Cardiac muscle cell (in vitro differentiated cells and primary cell): ENCODE data around the gene NXT2. TPM values are rescaled to one million over a fixed set of nuclear protein-coding genes. Genes with fewer than 3 reads are reported as not detected.
"Not testable (repeated sequence)": the region's sequence is repeated elsewhere in the genome, so short reads cannot be mapped to it uniquely, and the experiment has no call there.

Experiments used
- DNase-seq, 2 donors: peaks; one replicate each; pipeline versions ENCODE4 v3.0.0 to v3.0.0-alpha.2; 2010 to 2017; ENCODE audit warnings: low read depth in 1 of 2, low spot score in 1 of 2
- H3K27ac ChIP-seq: fragments of 200-600 bp; sonication (generic); 2 replicates; pipeline ENCODE4 v1.5.1; 2016
- H3K27me3 ChIP-seq: fragments of 200-600 bp; sonication (generic); 2 replicates; pipeline ENCODE4 v1.6.0; 2016; ENCODE audit warnings: control low read depth
- H3K36me3 ChIP-seq: fragments of 200-600 bp; sonication (generic); 2 replicates; pipeline ENCODE4 v1.5.1; 2016; ENCODE audit warnings: control low read depth
- H3K4me1 ChIP-seq: fragments of 200-600 bp; sonication (generic); 2 replicates; pipeline ENCODE4 v1.8.1; 2017; ENCODE audit warnings: low read depth, mild to moderate bottlenecking, mixed run types
- H3K4me3 ChIP-seq: fragments of 200-600 bp; sonication (generic); 2 replicates; pipeline ENCODE4 v1.5.1; 2016; ENCODE audit warnings: mild to moderate bottlenecking
- H3K9me3 ChIP-seq: fragments of 200-600 bp; sonication (generic); 2 replicates; pipeline ENCODE4 v1.5.1; 2017; ENCODE audit warnings: low read depth, mild to moderate bottlenecking, control low read depth
- polyA plus RNA-seq: library from polyadenylated mRNA; unstranded; fragments of >200 nt; fragmentation: Nextera tagmentation; extraction: Ambion mirVana; gene quantifications from 2 replicates; pipeline ENCODE4 v1.2.1, GENCODE V29; 2016
- total RNA-seq: library from RNA; depleted of rRNA; stranded (reverse); fragments of >200 nt; gene quantifications from 2 replicates; pipeline ENCODE4 v1.2.3, GENCODE V29; 2016
- TF ChIP-seq, protein P1 (sequence below): IDR thresholded peaks from 2 replicates; pipeline ENCODE4 v1.5.1; 2012; ENCODE audit warnings: low read depth, mild to moderate bottlenecking, low read length

NXT2 gene
- total and polyA plus RNA-seq, 2 experiments from 2014 or later: 4.6 to 5.7 TPM

DNA sequence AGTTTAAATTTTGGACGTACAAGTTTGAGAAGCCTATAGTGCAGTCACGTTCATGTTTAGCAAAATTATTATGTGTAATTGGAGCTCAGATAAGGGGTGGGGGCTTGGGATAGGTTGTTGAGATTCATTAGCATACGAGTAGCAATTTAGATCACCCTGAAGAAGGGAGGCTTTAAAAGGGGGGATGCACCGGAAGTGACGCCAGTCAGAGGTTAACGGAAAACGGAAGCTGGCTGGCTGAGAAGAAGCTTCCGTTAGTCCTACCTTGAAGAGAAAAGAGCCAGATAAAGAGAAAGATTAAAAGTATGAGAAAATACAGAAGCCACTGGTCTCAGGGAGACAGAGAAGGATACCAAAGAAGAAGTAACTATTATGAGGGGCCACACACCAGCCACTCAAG lies 1.1 kb upstream of the NXT2 start:
- H3K36me3 ChIP-seq: no peaks in the 10 kb centered on the region
- H3K27me3 ChIP-seq: peaks cover 13% of the 10 kb centered on the region
- no peak overlapping the region for H3K4me3 ChIP-seq
- H3K9me3 ChIP-seq: no peaks in the 10 kb centered on the region
- TF ChIP-seq, protein P1, sequence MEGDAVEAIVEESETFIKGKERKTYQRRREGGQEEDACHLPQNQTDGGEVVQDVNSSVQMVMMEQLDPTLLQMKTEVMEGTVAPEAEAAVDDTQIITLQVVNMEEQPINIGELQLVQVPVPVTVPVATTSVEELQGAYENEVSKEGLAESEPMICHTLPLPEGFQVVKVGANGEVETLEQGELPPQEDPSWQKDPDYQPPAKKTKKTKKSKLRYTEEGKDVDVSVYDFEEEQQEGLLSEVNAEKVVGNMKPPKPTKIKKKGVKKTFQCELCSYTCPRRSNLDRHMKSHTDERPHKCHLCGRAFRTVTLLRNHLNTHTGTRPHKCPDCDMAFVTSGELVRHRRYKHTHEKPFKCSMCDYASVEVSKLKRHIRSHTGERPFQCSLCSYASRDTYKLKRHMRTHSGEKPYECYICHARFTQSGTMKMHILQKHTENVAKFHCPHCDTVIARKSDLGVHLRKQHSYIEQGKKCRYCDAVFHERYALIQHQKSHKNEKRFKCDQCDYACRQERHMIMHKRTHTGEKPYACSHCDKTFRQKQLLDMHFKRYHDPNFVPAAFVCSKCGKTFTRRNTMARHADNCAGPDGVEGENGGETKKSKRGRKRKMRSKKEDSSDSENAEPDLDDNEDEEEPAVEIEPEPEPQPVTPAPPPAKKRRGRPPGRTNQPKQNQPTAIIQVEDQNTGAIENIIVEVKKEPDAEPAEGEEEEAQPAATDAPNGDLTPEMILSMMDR: no peak
- no peaks in the 10 kb centered on the region for H3K4me1 ChIP-seq
- H3K27ac ChIP-seq: no peak overlapping the region
- DNase-seq: no peak

DNA sequence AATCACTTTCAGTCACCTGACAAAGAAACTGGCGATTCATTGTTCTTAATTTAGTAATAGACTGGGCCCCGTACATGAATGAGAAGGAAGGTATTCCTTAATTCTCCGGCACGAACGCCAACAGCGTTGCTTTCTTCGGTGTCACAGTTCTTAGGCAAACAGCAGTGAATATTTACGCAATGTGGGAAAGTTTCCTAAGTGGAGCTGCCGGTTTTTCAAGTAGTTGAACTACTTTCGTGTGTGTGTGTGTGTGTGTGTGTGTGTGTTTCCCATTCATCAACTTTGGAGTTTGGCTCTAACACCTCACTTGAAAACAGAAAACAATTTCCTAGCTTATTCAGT lies 651 bp downstream of the NXT2 start:
- H3K27me3 ChIP-seq: peaks cover 13% of the 10 kb centered on the region
- no peaks in the 10 kb centered on the region for H3K4me1 ChIP-seq
- peak overlapping the region; percentile 52 for H3K4me3 ChIP-seq
- H3K9me3 ChIP-seq: no peaks in the 10 kb centered on the region
- no peaks in the 10 kb centered on the region for H3K36me3 ChIP-seq
- peak overlapping the region; percentile 97 for H3K27ac ChIP-seq
- peak; percentile 65 to 80 for DNase-seq
- TF ChIP-seq, protein P1: no peak

DNA sequence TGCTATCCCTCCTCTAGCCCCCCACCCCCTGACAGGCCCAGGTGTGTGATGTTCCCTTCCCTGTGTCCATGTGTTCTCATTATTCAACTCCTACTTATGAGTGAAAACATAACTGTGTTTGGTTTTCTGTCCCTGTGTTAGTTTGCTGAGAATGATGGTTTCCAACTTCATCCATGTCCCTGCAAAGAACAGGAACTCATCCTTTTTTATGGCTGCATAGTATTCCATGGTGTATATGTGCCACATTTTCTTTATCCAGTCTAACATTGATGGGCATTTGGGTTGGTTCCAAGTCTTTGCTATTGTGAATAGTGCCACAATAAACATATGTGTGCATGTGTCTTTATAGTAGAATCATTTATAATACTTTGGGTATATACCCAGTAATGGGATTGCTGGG lies 2.4 kb downstream of the NXT2 start:
- DNase-seq, H3K36me3 ChIP-seq, H3K27me3 ChIP-seq, H3K27ac ChIP-seq, H3K9me3 ChIP-seq, H3K4me1 ChIP-seq, H3K4me3 ChIP-seq: not testable (repeated sequence)

DNA sequence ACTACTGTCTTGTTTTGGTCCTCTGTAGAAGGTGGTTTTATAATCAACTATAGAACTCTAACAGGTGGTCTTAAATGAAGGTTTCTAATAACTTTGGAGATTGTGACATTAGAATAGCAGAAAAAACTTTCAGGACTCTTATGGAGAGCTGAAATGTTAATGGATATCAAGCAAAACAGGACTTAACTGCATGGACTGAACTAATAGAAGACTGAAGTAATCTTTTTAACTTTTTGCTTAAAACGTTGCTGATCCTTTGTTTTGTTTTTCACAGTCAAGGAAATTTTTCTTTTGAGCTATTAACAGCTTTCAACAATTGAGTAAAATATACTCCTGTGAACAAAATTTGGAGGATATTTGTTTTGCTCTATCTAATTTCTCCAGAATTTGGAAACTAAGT lies 17.2 kb downstream of the NXT2 start:
- no peaks in the 10 kb centered on the region for H3K4me1 ChIP-seq
- no peak overlapping the region for H3K27ac ChIP-seq
- H3K4me3 ChIP-seq: no peak overlapping the region
- no peaks in the 10 kb centered on the region for H3K36me3 ChIP-seq
- no peaks in the 10 kb centered on the region for H3K9me3 ChIP-seq
- DNase-seq: no peak
- TF ChIP-seq, protein P1: no peak
- H3K27me3 ChIP-seq: no peaks in the 10 kb centered on the region

DNA sequence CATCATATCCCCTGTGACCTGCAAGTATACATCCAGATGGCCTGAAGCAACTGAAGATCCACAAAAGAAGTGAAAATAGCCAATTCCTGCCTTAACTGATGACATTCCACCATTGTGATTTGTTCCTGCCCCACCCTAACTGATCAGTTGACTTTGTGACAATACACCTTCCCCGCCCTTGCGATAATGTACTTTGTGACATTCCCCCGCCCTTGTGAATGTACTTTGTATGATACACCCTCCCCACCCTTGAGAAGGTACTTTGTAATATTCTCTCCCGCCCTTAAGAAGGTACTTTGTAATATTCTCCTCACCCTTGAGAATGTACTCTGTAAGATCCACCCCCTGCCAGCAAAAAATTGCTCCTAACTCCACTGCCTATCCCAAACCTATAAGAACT lies 39.4 kb downstream of the NXT2 start:
- H3K4me3 ChIP-seq, H3K36me3 ChIP-seq, H3K4me1 ChIP-seq, H3K27ac ChIP-seq, H3K27me3 ChIP-seq, DNase-seq, H3K9me3 ChIP-seq: not testable (repeated sequence)

DNA sequence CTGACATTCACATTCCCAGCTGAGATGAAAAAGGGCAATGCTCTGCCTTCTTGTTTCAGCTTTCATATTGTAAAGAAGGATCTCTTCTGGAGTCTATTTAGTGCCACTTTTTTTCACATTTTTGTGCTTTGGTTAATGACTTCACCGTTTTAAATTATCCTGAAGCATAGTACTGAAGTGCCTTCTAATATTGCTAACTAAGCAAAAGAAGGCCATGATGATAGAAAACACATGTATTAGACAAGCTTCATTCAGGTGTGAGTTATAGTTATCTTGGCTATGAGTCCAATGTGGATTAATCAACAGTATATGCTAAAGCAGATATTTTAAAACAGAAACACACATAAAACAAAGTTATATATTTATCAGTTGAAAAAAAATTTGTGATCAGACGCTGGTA lies 40.4 kb downstream of the NXT2 start:
- H3K4me1 ChIP-seq: no peaks in the 10 kb centered on the region
- no peaks in the 10 kb centered on the region for H3K9me3 ChIP-seq
- no peak overlapping the region for H3K27ac ChIP-seq
- H3K36me3 ChIP-seq: no peaks in the 10 kb centered on the region
- no peak overlapping the region for H3K4me3 ChIP-seq
- TF ChIP-seq, protein P1: no peak
- DNase-seq: no peak
- H3K27me3 ChIP-seq: no peaks in the 10 kb centered on the region

DNA sequence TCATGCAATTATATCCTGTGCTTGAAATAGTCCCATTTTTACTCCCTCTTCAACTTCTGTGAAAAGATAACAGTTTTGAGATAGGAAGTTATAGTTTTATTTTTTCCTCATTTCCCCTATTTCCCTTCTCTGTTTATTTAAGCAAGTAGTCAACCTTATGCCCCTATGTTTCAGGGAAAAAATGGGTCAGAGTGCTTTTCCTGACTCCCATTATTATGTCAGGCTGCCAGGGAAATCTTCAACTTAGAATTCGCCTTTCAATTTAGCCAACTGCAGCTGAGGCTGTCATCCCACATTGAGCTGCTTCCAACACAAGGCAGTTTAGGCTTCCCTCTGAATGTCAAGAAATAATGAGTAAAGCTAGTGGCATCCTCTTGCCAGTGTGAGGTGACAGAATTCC lies 42.3 kb downstream of the NXT2 start:
- TF ChIP-seq, protein P1: no peak
- Histone ChIP-seq H3K36me3 (no peaks in the 10 kb centered on the region), H3K27ac (no peak overlapping the region), H3K4me1 (no peaks in the 10 kb centered on the region), H3K9me3 (no peaks in the 10 kb centered on the region), H3K4me3 (no peak overlapping the region), H3K27me3 (no peaks in the 10 kb centered on the region)
- DNase-seq: peak in 1 of 2 donors; percentile 2
